ENCODE data around the gene TNIK.

DNA sequence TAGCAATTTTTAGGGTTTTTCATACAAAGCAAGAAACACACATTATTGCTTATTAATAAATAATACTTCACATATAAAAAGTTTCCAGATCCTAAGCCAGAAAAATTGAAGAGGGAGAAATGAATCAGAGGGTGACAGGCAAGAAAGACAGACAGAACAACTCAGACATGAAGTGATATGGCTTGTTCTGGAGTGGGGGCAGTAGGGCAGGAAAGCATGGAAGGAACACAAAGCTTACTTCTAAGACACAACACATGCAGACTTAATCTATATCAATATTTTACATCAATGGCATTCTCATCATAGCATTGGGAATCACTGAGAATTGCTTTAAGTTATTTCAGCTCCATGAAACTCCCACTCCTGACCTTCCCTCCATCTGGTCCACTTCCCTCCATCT is 24.4 kb downstream of the TNIK start:
- TF ChIP-seq CTCF (IDR thresholded peaks at IDR 0.05), result no peak
- TF ChIP-seq POLR2A (IDR thresholded peaks at IDR 0.05), result no peak
